HFF-Myc (cell line): ENCODE results near the gene KCND3.

Experiments
- DNase-seq: peaks from one replicate; pipeline ENCODE4 v3.0.0-alpha.2; 2011; ENCODE audit warnings: low read depth; ENCODE audit errors: extremely low read depth
- H3K4me3 ChIP-seq: replicated peaks from 2 replicates; pipeline ENCODE4 v1.5.1; 2011; ENCODE audit warnings: low read depth, mild to moderate bottlenecking, control low read depth, low read length
- CTCF ChIP-seq: IDR thresholded peaks from 2 replicates; pipeline ENCODE4 v1.5.1; 2012; ENCODE audit warnings: mild to moderate bottlenecking, low read depth, low read length, control low read depth; ENCODE audit errors: missing control alignments

Gene KCND3

GRCh38 chr1:111756124-111756513 lies 233.3 kb downstream of the KCND3 start:
- H3K4me3 ChIP-seq: peak overlapping the region; percentile 81
- TF ChIP-seq CTCF: no peak
- DNase-seq: no peak

DNA sequence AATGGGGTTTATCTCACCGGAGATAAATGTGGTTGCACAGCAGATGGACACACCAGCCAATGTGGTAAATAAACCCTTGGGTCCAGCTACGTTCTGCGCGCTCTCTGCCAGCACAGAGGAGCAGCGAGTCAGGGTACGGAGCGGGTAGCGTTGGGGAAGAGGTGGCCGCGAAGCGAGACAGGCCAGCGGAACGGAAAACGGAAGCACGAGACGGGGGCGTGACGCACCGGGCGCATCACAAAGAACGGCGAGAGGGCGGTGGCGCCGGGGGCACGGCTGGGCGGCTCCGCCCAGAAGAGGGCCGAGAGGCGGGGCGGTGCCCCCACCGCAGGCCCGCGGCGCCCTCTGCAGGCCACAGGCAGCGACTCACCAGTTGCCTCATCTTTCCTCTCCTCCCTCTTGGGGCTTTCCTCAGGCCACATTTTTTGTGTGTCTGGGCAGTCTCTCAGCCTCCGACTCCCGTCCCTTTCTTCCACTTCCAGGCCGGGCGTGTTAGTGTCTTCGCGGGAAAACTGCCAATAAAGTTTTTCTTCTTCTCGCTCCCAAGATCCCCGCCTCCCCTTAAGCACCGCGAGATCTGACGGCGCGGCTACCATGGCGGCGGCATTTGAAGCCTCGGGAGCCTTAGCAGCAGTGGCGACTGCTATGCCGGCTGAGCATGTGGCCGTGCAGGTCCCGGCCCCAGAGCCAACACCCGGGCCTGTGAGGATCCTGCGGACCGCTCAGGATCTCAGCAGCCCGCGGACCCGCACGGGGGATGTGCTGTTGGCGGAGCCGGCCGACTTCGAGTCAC lies 233.9 kb downstream of the KCND3 start, which contains the start of gene DDX20:
Gene DDX20 (plus strand): TSS at position 571 of the 793 bp plus-strand sequence. CDS start 24 bp downstream, at position 595.
- peak; percentile 89 for DNase-seq
- H3K4me3 ChIP-seq: peak within 1 kb of the TSS; percentile 81
- peak; percentile 84 for TF ChIP-seq CTCF

DNA sequence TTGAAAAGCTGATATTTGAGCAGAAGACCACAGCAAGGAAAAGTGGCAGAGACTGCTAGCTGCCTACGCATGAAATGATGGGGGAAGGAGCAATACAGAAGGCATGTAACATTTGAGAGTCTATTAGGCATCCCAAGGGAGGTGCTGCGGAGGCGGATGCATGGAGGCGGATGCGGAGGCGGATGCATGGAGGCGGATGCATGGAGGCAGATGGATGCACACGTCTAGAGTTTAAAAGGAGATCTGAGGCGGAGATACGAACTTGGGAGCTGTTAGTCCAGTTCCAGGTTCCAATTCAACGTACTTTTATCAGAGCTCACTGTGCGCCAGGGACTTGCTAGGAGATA lies 234.5 kb downstream of the KCND3 start:
- no peak for DNase-seq
- no peak for TF ChIP-seq CTCF
- H3K4me3 ChIP-seq: peak overlapping the region; percentile 81

- H3K4me3 ChIP-seq: no peak overlapping the region
- TF ChIP-seq CTCF: no peak
- no peak for DNase-seq
Measured at GRCh38 chr1:111751906-111752575, 237.4 kb downstream of the KCND3 start.

- no peak overlapping the region for H3K4me3 ChIP-seq
- no peak for TF ChIP-seq CTCF
- no peak for DNase-seq
Measured at GRCh38 chr1:111750856-111751255, 238.6 kb downstream of the KCND3 start.

DNA sequence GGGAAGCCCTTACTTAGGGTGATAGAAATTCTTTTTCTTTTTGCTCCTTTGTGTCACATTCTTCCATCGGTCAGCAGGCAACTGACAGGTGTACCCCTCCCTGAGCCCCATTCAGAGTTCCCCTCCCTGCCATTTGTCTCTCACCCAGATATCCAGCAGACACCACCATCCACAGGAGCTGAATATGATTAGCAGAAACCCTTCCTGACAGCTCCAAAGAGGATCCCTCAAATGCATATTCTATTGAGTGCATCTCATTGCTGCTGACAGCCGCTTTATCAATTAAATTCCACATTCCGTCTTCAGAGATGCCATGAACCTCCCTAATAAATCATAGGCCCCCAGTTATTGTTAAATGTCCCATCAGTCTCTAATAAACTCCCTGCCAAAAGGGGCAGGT lies 239.8 kb downstream of the KCND3 start:
- no peak overlapping the region for H3K4me3 ChIP-seq
- no peak for TF ChIP-seq CTCF
- no peak for DNase-seq
